Measurements from ENCODE around the gene GAREM1.

DNA sequence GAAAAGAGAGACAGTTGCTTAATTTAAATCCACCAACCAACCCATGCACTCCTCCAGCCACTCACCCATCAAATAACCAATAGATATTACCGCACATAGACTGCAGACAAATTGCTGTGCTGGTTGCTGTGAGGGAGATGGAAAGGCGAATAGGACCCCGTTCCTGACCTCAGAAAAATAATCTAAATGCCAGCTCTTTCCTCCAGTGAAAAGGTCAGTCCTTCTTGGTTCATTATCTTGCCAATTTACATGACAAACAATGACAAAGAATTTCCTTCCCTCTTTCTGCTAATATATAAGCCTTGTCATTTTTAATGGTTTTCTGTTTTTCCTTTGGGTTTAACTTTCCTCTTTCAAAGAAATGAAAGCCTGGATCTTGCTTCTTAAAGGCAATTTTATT is 219.2 kb downstream of the GAREM1 start:
- TF ChIP-seq CTCF (IDR thresholded peaks at IDR 0.05; ENCODE audit: low read length) (no peak), EZH2 (IDR thresholded peaks at IDR 0.05; ENCODE audit: borderline replicate concordance, low read length) (no peak)
